Smooth muscle cell (in vitro differentiated cells): ENCODE results near the gene AP3B1. TPM values are rescaled to one million over a fixed set of nuclear protein-coding genes. Genes with fewer than 3 reads are reported as not detected.

Experiments
- DNase-seq: peaks from one replicate; lab custom pipeline; 2025; ENCODE audit not compliant: unreplicated experiment; lab: John Stamatoyannopoulos, UW
- H2AFZ ChIP-seq: fragments of 200-600 bp; sonication (generic); 2 replicates; pipeline ENCODE4 v1.6.0; 2016; ENCODE audit warnings: antibody characterized with exemption, low read depth, mild to moderate bottlenecking
- H3F3A ChIP-seq: fragments of 200-600 bp; sonication (generic); 2 replicates; pipeline ENCODE4 v1.6.0; 2017; ENCODE audit warnings: antibody characterized with exemption, low read depth
- H3K27ac ChIP-seq: fragments of 200-600 bp; sonication (generic); 2 replicates; pipeline ENCODE4 v1.5.1; 2016; ENCODE audit warnings: low read depth, mild to moderate bottlenecking
- H3K27me3 ChIP-seq: fragments of 200-600 bp; sonication (generic); 2 replicates; pipeline ENCODE4 v1.6.1; 2016; ENCODE audit warnings: low read depth, mild to moderate bottlenecking
- H3K36me3 ChIP-seq: fragments of 200-600 bp; sonication (generic); 2 replicates; pipeline ENCODE4 v1.5.1; 2016; ENCODE audit warnings: low read depth
- H3K4me1 ChIP-seq: fragments of 200-600 bp; sonication (generic); 2 replicates; pipeline ENCODE4 v1.5.1; 2016; ENCODE audit warnings: low read depth
- H3K4me2 ChIP-seq: fragments of 200-600 bp; sonication (generic); 2 replicates; pipeline ENCODE4 v1.6.0; 2016; ENCODE audit warnings: mild to moderate bottlenecking
- H3K4me3 ChIP-seq: fragments of 200-600 bp; sonication (generic); 2 replicates; pipeline ENCODE4 v1.5.1; 2016; ENCODE audit warnings: mild to moderate bottlenecking
- H3K79me2 ChIP-seq: fragments of 200-600 bp; sonication (generic); 2 replicates; pipeline ENCODE4 v1.6.0; 2016; ENCODE audit warnings: low read depth, mild to moderate bottlenecking
- H3K9ac ChIP-seq: fragments of 200-600 bp; sonication (generic); 2 replicates; pipeline ENCODE4 v1.6.0; 2016; ENCODE audit warnings: low read depth
- H3K9me3 ChIP-seq: fragments of 200-600 bp; sonication (generic); replicated peaks from 2 replicates; pipeline ENCODE4 v1.5.1; 2016; ENCODE audit warnings: low read depth
- H4K20me1 ChIP-seq: fragments of 200-600 bp; sonication (generic); 2 replicates; pipeline ENCODE4 v1.6.0; 2016; ENCODE audit warnings: low read depth
- CTCF ChIP-seq: fragments of 200-600 bp; sonication (generic); IDR thresholded peaks from 2 replicates; pipeline ENCODE4 v1.5.1; 2017; ENCODE audit warnings: borderline replicate concordance, mild to moderate bottlenecking, antibody characterized with exemption; ENCODE audit not compliant: insufficient read depth, poor library complexity, severe bottlenecking
- WGBS: methylation state at CpG from one replicate; pipeline ENCODE4 v1.1.7; 2016; ENCODE audit warnings: low lambda C conversion rate; 5-methylcytosine and 5-hydroxymethylcytosine counted together
- polyA plus RNA-seq: library from polyadenylated mRNA; unstranded; fragments of >200 nt; fragmentation: Nextera tagmentation; extraction: Ambion mirVana; gene quantifications from 2 replicates; pipeline ENCODE4 v1.2.1, GENCODE V29; 2016
- total RNA-seq: library from RNA; depleted of rRNA; stranded (reverse); fragments of >200 nt; gene quantifications from 2 replicates; pipeline ENCODE4 v1.2.3, GENCODE V29; 2014

The AP3B1 gene
- total and polyA plus RNA-seq, 2 experiments from 2014 or later, result 36.9 to 76.3 TPM

- H3K4me1 ChIP-seq, result peaks cover 7% of the 10 kb centered on the region
- H3K79me2 ChIP-seq, result peaks cover 40% of the 10 kb centered on the region
- H3K4me2 ChIP-seq, result peak overlapping the region; percentile 21
- TF ChIP-seq CTCF, result no peak
- H3K9me3 ChIP-seq, result no peaks in the 10 kb centered on the region
- no peaks in the 10 kb centered on the region for H3K27me3 ChIP-seq
- H3K27ac ChIP-seq, result peak overlapping the region; percentile 42
- no peak for DNase-seq
- H3K4me3 ChIP-seq, result no peak overlapping the region
- peaks cover 90% of the 10 kb centered on the region for H4K20me1 ChIP-seq
- no peak overlapping the region for H2AFZ ChIP-seq
- peaks cover 22% of the 10 kb centered on the region for H3F3A ChIP-seq
- H3K36me3 ChIP-seq, result no peaks in the 10 kb centered on the region
- 39% methylated on average over 1 of the region's 1 CpG for WGBS
- H3K9ac ChIP-seq, result no peak overlapping the region
Observed at GRCh38 chr5:78242001-78242400, 52.5 kb downstream of the AP3B1 start.

DNA sequence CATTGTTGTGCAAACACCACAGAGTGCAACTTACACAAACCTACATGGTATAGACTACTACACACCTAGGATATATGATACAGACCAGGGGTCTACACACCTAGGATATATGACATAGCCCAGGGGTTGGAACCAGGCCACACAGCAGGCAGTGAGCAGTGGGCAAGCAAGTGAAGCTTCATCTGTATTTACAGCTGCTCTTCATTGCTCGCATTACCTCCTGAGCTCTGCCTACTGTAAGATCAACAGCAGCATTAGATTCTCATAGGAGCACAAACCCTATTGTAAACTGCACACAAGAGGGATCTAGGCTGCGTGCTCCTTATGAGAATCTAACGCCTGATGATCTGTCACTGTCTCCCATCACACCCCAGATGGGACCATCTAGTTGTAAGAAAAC, 56.6 kb downstream of the AP3B1 start:
- Histone ChIP-seq H3K4me2 (no peak overlapping the region), H3F3A (no peaks in the 10 kb centered on the region), H3K9ac (no peak overlapping the region), H4K20me1 (peaks cover 80% of the 10 kb centered on the region), H3K4me3 (no peak overlapping the region), H3K79me2 (peaks cover 36% of the 10 kb centered on the region), H3K27ac (no peak overlapping the region), H3K36me3 (no peaks in the 10 kb centered on the region), H3K9me3 (no peaks in the 10 kb centered on the region), H3K27me3 (no peaks in the 10 kb centered on the region), H3K4me1 (peaks cover 7% of the 10 kb centered on the region), H2AFZ (no peak overlapping the region)
- 65% methylated on average over 3 of the region's 3 CpGs for WGBS
- TF ChIP-seq CTCF, result no peak
- no peak for DNase-seq

GRCh38 chr5:78236046-78236445, 58.5 kb downstream of the AP3B1 start:
- 93% methylated on average over 2 of the region's 2 CpGs for WGBS
- Histone ChIP-seq H3K27ac (no peak overlapping the region), H3K36me3 (no peaks in the 10 kb centered on the region), H3K4me2 (no peak overlapping the region), H4K20me1 (peaks cover 75% of the 10 kb centered on the region), H3F3A (no peaks in the 10 kb centered on the region), H3K79me2 (peaks cover 32% of the 10 kb centered on the region), H2AFZ (no peak overlapping the region), H3K9ac (no peak overlapping the region), H3K27me3 (no peaks in the 10 kb centered on the region), H3K4me3 (no peak overlapping the region), H3K9me3 (no peaks in the 10 kb centered on the region), H3K4me1 (no peaks in the 10 kb centered on the region)
- no peak for TF ChIP-seq CTCF
- no peak for DNase-seq

- Histone ChIP-seq H3F3A (no peaks in the 10 kb centered on the region), H3K36me3 (no peaks in the 10 kb centered on the region), H3K4me3 (no peak overlapping the region), H3K4me1 (no peaks in the 10 kb centered on the region), H3K9me3 (no peaks in the 10 kb centered on the region), H3K27me3 (no peaks in the 10 kb centered on the region), H3K79me2 (peaks cover 28% of the 10 kb centered on the region), H2AFZ (no peak overlapping the region), H3K4me2 (no peak overlapping the region), H3K27ac (no peak overlapping the region), H4K20me1 (peaks cover 73% of the 10 kb centered on the region), H3K9ac (no peak overlapping the region)
- 96% methylated on average over 3 of the region's 3 CpGs for WGBS
- no peak for DNase-seq
- no peak for TF ChIP-seq CTCF
Observed at GRCh38 chr5:78235289-78235688, 59.2 kb downstream of the AP3B1 start.
